Ishikawa (cell line): ENCODE measurements around the gene TACSTD2.

ENCODE experiments used
- CEBPB ChIP-seq: IDR thresholded peaks from 2 replicates; pipeline ENCODE4 v1.6.1; 2012
- CREB1 ChIP-seq: IDR thresholded peaks from 2 replicates; pipeline ENCODE4 v1.6.1; 2012; ENCODE audit warnings: low read depth
- EGR1 ChIP-seq: IDR thresholded peaks from 2 replicates; pipeline ENCODE4 v1.6.1; 2012
- EP300 ChIP-seq: IDR thresholded peaks from 2 replicates; pipeline ENCODE4 v1.6.1; 2012; ENCODE audit warnings: borderline replicate concordance
- FOXM1 ChIP-seq: IDR thresholded peaks from 2 replicates; pipeline ENCODE4 v1.6.1; 2012; ENCODE audit warnings: low read depth, borderline replicate concordance
- MAX ChIP-seq: IDR thresholded peaks from 2 replicates; pipeline ENCODE4 v1.6.1; 2012
- NFIC ChIP-seq: IDR thresholded peaks from 2 replicates; pipeline ENCODE4 v1.6.1; 2012
- RAD21 ChIP-seq: IDR thresholded peaks from 2 replicates; pipeline ENCODE4 v1.6.1; 2012; ENCODE audit warnings: low read depth
- REST ChIP-seq: IDR thresholded peaks from 2 replicates; pipeline ENCODE4 v1.6.1; 2012; ENCODE audit warnings: low read depth, mild to moderate bottlenecking
- TAF1 ChIP-seq: IDR thresholded peaks from 2 replicates; pipeline ENCODE4 v1.6.1; 2012; ENCODE audit warnings: low read depth, mild to moderate bottlenecking
- TCF12 ChIP-seq: IDR thresholded peaks from 2 replicates; pipeline ENCODE4 v1.6.1; 2012; ENCODE audit warnings: low read depth
- TEAD4 ChIP-seq: IDR thresholded peaks from 2 replicates; pipeline ENCODE4 v1.6.1; 2012
- USF1 ChIP-seq: IDR thresholded peaks from 2 replicates; pipeline ENCODE4 v1.6.1; 2012
- YY1 ChIP-seq: IDR thresholded peaks from 2 replicates; pipeline ENCODE4 v1.6.1; 2012; ENCODE audit warnings: low read depth
- ZBTB7A ChIP-seq: IDR thresholded peaks from 2 replicates; pipeline ENCODE4 v1.6.1; 2012; ENCODE audit warnings: low read depth

Gene TACSTD2

GRCh38 chr1:58538821-58539220 lies 38.2 kb downstream of the TACSTD2 start:
- TF ChIP-seq EP300 (no peak), NFIC (no peak), ZBTB7A (no peak), TAF1 (no peak), CEBPB (no peak)

- TF ChIP-seq USF1, result no peak
- TF ChIP-seq REST, result no peak
- TF ChIP-seq FOXM1, result no peak
Observed at GRCh38 chr1:58529284-58529683, 47.8 kb downstream of the TACSTD2 start.

- TF ChIP-seq ZBTB7A, result no peak
- TF ChIP-seq REST, result no peak
- no peak for TF ChIP-seq TEAD4
- no peak for TF ChIP-seq FOXM1
- TF ChIP-seq CREB1, result no peak
- TF ChIP-seq YY1, result no peak
- TF ChIP-seq EGR1, result no peak
- TF ChIP-seq MAX, result no peak
- no peak for TF ChIP-seq USF1
- TF ChIP-seq TCF12, result no peak
- no peak for TF ChIP-seq CEBPB
- no peak for TF ChIP-seq RAD21
Observed at GRCh38 chr1:58528518-58528917, 48.5 kb downstream of the TACSTD2 start.
